ENCODE measurements around the gene MYL10. TPM values are rescaled to one million over a fixed set of nuclear protein-coding genes. Genes with fewer than 3 reads are reported as not detected.

Gene MYL10
- total and polyA plus RNA-seq, 2 experiments from 2014 or later = 1.3 TPM; not detected in 1

DNA sequence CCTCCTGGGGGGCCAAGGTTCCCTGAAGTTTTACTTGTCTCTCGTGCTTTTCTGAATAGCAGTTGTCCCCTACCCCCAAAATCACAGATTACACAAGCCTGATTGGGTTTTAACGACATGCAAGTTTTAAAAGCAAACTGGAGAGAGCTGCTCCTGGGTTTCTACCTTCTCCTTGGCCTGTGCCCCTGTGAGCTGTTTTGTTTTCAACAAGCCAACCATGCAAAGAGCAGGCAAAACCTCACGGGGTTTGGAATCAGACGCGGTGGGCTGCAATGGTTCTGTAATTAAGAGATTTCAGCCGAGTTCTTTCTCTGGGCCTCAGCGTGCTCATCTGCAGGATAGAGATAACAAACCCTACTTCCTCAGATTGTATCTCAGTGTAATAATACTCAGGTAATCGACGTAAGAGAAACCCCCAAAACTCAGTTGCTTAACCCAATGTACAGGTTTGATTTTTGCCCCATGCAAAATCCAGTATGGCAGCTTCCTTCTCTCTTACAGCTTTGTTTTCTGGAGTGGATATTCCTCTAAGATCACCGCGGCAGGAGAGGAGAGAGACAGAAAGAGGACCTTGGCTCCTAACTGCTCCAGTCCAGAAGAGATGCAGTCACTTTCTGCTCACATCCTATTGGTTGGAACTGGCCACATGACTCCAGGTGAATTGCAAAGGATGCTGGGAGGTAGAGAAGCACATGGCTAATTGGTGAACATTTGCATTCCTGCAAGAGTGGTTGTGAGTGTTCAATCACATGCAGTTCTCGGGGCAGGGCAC lies 42.0 kb downstream of the MYL10 start:
- Histone ChIP-seq H4K20me1 (replicated peaks; ENCODE audit: insufficient read depth) (no peaks in the 10 kb centered on the region), H3K9me2 (ENCODE audit: insufficient read depth) (no peaks in the 10 kb centered on the region), H3K4me1 (ENCODE audit: insufficient read depth) (no peaks in the 10 kb centered on the region), H3F3A (replicated peaks; ENCODE audit: low read depth) (no peaks in the 10 kb centered on the region), H3K27ac (ENCODE audit: low read depth) (no peak overlapping the region), H3K36me3 (ENCODE audit: insufficient read depth) (no peaks in the 10 kb centered on the region), H2AFZ (peak overlapping the region; percentile 32; the same call in 1 of the 2 replicates), H3K79me2 (replicated peaks; ENCODE audit: insufficient read depth) (no peaks in the 10 kb centered on the region), H3K27me3 (ENCODE audit: insufficient read depth) (no peaks in the 10 kb centered on the region), H3K4me3 (no peak overlapping the region), H3K4me2 (no peak overlapping the region)
- Mint-ChIP-seq H3K27ac (no peak overlapping the region), H3K9me3 (peaks cover 7% of the 10 kb centered on the region; the same call in 1 of the 3 replicates), H3K27me3 (ENCODE audit: insufficient read depth, low read depth, poor library complexity) (peaks cover 7% of the 10 kb centered on the region), H3K4me3 (no peak overlapping the region), H3K4me1 (0 out of 3 replicates have a peak, but pooled peaks cover 3% of the 10 kb centered on the region), H3K36me3 (ENCODE audit: low read depth) (peaks cover 8% of the 10 kb centered on the region; the same call in 2 of the 3 replicates)
- ATAC-seq = no peak
- TF ChIP-seq JUNB (IDR thresholded peaks at IDR 0.05; ENCODE audit: unreplicated experiment) (no peak), ZNF114 (CRISPR knock-in tag; IDR thresholded peaks at IDR 0.05) (no peak), NANOG (IDR thresholded peaks at IDR 0.05; ENCODE audit: borderline replicate concordance) (no peak), CREB1 (CRISPR knock-in tag; IDR thresholded peaks at IDR 0.05; ENCODE audit: low read depth) (no peak), EZH2phosphoT487 (IDR thresholded peaks at IDR 0.05; ENCODE audit: unreplicated experiment) (no peak), EZH2 (IDR thresholded peaks at IDR 0.05; ENCODE audit: low read depth, unreplicated experiment) (no peak)
- TF ChIP-seq, protein P1, sequence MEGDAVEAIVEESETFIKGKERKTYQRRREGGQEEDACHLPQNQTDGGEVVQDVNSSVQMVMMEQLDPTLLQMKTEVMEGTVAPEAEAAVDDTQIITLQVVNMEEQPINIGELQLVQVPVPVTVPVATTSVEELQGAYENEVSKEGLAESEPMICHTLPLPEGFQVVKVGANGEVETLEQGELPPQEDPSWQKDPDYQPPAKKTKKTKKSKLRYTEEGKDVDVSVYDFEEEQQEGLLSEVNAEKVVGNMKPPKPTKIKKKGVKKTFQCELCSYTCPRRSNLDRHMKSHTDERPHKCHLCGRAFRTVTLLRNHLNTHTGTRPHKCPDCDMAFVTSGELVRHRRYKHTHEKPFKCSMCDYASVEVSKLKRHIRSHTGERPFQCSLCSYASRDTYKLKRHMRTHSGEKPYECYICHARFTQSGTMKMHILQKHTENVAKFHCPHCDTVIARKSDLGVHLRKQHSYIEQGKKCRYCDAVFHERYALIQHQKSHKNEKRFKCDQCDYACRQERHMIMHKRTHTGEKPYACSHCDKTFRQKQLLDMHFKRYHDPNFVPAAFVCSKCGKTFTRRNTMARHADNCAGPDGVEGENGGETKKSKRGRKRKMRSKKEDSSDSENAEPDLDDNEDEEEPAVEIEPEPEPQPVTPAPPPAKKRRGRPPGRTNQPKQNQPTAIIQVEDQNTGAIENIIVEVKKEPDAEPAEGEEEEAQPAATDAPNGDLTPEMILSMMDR (conservative IDR thresholded peaks at IDR 0.05; ENCODE audit: low read depth in 2 of 2) = no peak
- TF ChIP-seq, protein P2, sequence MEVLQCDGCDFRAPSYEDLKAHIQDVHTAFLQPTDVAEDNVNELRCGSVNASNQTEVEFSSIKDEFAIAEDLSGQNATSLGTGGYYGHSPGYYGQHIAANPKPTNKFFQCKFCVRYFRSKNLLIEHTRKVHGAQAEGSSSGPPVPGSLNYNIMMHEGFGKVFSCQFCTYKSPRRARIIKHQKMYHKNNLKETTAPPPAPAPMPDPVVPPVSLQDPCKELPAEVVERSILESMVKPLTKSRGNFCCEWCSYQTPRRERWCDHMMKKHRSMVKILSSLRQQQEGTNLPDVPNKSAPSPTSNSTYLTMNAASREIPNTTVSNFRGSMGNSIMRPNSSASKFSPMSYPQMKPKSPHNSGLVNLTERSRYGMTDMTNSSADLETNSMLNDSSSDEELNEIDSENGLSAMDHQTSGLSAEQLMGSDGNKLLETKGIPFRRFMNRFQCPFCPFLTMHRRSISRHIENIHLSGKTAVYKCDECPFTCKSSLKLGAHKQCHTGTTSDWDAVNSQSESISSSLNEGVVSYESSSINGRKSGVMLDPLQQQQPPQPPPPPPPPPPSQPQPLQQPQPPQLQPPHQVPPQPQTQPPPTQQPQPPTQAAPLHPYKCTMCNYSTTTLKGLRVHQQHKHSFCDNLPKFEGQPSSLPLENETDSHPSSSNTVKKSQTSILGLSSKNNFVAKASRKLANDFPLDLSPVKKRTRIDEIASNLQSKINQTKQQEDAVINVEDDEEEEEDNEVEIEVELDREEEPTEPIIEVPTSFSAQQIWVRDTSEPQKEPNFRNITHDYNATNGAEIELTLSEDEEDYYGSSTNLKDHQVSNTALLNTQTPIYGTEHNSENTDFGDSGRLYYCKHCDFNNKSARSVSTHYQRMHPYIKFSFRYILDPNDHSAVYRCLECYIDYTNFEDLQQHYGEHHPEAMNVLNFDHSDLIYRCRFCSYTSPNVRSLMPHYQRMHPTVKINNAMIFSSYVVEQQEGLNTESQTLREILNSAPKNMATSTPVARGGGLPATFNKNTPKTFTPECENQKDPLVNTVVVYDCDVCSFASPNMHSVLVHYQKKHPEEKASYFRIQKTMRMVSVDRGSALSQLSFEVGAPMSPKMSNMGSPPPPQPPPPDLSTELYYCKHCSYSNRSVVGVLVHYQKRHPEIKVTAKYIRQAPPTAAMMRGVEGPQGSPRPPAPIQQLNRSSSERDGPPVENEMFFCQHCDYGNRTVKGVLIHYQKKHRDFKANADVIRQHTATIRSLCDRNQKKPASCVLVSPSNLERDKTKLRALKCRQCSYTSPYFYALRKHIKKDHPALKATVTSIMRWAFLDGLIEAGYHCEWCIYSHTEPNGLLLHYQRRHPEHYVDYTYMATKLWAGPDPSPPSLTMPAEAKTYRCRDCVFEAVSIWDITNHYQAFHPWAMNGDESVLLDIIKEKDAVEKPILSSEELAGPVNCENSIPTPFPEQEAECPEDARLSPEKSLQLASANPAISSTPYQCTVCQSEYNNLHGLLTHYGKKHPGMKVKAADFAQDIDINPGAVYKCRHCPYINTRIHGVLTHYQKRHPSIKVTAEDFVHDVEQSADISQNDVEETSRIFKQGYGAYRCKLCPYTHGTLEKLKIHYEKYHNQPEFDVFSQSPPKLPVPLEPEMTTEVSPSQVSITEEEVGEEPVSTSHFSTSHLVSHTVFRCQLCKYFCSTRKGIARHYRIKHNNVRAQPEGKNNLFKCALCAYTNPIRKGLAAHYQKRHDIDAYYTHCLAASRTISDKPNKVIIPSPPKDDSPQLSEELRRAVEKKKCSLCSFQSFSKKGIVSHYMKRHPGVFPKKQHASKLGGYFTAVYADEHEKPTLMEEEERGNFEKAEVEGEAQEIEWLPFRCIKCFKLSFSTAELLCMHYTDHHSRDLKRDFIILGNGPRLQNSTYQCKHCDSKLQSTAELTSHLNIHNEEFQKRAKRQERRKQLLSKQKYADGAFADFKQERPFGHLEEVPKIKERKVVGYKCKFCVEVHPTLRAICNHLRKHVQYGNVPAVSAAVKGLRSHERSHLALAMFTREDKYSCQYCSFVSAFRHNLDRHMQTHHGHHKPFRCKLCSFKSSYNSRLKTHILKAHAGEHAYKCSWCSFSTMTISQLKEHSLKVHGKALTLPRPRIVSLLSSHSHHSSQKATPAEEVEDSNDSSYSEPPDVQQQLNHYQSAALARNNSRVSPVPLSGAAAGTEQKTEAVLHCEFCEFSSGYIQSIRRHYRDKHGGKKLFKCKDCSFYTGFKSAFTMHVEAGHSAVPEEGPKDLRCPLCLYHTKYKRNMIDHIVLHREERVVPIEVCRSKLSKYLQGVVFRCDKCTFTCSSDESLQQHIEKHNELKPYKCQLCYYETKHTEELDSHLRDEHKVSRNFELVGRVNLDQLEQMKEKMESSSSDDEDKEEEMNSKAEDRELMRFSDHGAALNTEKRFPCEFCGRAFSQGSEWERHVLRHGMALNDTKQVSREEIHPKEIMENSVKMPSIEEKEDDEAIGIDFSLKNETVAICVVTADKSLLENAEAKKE (CRISPR knock-in tag; IDR thresholded peaks at IDR 0.05) = no peak
- TF ChIP-seq, protein P3, sequence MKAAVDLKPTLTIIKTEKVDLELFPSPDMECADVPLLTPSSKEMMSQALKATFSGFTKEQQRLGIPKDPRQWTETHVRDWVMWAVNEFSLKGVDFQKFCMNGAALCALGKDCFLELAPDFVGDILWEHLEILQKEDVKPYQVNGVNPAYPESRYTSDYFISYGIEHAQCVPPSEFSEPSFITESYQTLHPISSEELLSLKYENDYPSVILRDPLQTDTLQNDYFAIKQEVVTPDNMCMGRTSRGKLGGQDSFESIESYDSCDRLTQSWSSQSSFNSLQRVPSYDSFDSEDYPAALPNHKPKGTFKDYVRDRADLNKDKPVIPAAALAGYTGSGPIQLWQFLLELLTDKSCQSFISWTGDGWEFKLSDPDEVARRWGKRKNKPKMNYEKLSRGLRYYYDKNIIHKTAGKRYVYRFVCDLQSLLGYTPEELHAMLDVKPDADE (IDR thresholded peaks at IDR 0.05) = no peak
- DNase-seq (ENCODE audit: low spot score) = no peak

Measured in GM23338 (cell line).